Thyroid gland (tissue), 4 donors: ENCODE data around the gene GPR3. TPM values are rescaled to one million over a fixed set of nuclear protein-coding genes. Genes with fewer than 3 reads are reported as not detected.

Experiments
- DNase-seq, 2 donors: peaks; one replicate each; pipeline ENCODE4 v3.0.0-alpha.2; 2019
- H3K27ac ChIP-seq, 3 donors: fragments of 200-600 bp; sonication (generic); 1 replicate in 2 of 3; 2 replicates in 1 of 3; pipeline ENCODE4 v1.5.1; 2016 to 2019; ENCODE audit warnings: mild to moderate bottlenecking in 1 of 3, moderate library complexity in 1 of 3
- H3K27me3 ChIP-seq: fragments of 200-600 bp; sonication (generic); one replicate; pipeline ENCODE4 v1.5.1; 2019
- H3K36me3 ChIP-seq, 2 donors: fragments of 200-600 bp; sonication (generic); one replicate each; pipeline ENCODE4 v1.5.1; 2016 to 2019
- H3K4me1 ChIP-seq, 2 donors: fragments of 200-600 bp; sonication (generic); one replicate each; pipeline ENCODE4 v1.5.1; 2017 to 2019
- H3K4me3 ChIP-seq, 3 donors: fragments of 200-600 bp; sonication (generic); replicated peaks in 1 of 3; 1 replicate in 2 of 3; 2 replicates in 1 of 3; pipeline ENCODE4 v1.5.1; 2016; ENCODE audit warnings: mild to moderate bottlenecking in 1 of 3
- H3K9me3 ChIP-seq: fragments of 200-600 bp; sonication (generic); one replicate; pipeline ENCODE4 v1.5.1; 2017
- POLR2A ChIP-seq, 2 donors: fragments of 450-650 bp; IDR thresholded peaks; one replicate each; pipeline ENCODE4 v1.6.1; 2017; ENCODE audit warnings: antibody characterized with exemption in 2 of 2, mild to moderate bottlenecking in 2 of 2, moderate library complexity in 1 of 2
- WGBS, 2 donors: methylation state at CpG; one replicate each; pipeline ENCODE4 v1.1.5; 2017; 5-methylcytosine and 5-hydroxymethylcytosine counted together
- intact Hi-C: fragments of 100-400 bp; cut with DNase I; formaldehyde crosslinking; loops from one replicate; pipeline ENCODE4 v1.15.1; 2023
- total RNA-seq, 4 donors: library from RNA; depleted of rRNA; stranded (reverse); fragments of >200 nt; gene quantifications; one replicate each; pipeline ENCODE4 v1.2.3, GENCODE V29; 2016
- TF ChIP-seq, protein P1 (sequence below), 6 experiments: fragments of 200-600 bp in 3 of 6; fragments of 450-650 bp in 3 of 6; sonication (generic) in 3 of 6; IDR thresholded peaks; one replicate each; pipeline ENCODE4 v1.5.1; 2016 to 2019; ENCODE audit warnings: antibody characterized with exemption in 6 of 6, mild to moderate bottlenecking in 2 of 6, inconsistent platforms in 1 of 6, moderate library complexity in 1 of 6

The GPR3 gene
- total RNA-seq, 4 donors from 2014 or later = 0.11 to 2.1 (median 0.60) TPM

DNA sequence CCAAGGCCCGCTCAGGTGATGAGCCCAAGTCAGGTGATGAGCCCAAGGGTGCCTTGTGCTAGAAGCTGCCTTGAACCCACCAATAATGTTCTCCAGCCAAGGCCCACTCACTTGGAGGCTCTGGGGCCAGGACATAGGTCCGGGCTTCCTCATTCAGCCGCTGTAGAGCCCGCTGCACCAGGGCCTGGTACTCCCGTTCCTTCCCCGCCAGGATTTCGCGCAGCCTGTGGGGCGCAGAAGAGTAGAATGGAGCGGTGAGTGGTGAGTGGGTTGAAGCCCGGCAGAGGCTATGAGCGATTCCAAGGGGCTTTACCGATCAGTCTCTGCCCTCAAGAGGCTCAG lies 36.2 kb upstream of the GPR3 start:
- intact Hi-C loops = loop anchor here (5.0 kb wide), 1 partner anchor 36 kb away; the partner anchor contains the start of gene GPR3
- Histone ChIP-seq H3K9me3 (no peaks in the 10 kb centered on the region), H3K36me3 (peaks cover 16 to 27% of the 10 kb centered on the region in 2 donors), H3K4me1 (peaks cover 0 to 4% of the 10 kb centered on the region in 2 donors), H3K4me3 (no peak overlapping the region), H3K27ac (no peak overlapping the region), H3K27me3 (no peaks in the 10 kb centered on the region)
- no peak for DNase-seq
- 89 to 97% methylated on average over 10 to 11 of the region's 13 CpGs for WGBS, 2 donors
- no peak for TF ChIP-seq POLR2A (IDR thresholded peaks at IDR 0.05)
- TF ChIP-seq, protein P1, sequence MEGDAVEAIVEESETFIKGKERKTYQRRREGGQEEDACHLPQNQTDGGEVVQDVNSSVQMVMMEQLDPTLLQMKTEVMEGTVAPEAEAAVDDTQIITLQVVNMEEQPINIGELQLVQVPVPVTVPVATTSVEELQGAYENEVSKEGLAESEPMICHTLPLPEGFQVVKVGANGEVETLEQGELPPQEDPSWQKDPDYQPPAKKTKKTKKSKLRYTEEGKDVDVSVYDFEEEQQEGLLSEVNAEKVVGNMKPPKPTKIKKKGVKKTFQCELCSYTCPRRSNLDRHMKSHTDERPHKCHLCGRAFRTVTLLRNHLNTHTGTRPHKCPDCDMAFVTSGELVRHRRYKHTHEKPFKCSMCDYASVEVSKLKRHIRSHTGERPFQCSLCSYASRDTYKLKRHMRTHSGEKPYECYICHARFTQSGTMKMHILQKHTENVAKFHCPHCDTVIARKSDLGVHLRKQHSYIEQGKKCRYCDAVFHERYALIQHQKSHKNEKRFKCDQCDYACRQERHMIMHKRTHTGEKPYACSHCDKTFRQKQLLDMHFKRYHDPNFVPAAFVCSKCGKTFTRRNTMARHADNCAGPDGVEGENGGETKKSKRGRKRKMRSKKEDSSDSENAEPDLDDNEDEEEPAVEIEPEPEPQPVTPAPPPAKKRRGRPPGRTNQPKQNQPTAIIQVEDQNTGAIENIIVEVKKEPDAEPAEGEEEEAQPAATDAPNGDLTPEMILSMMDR (IDR thresholded peaks at IDR 0.05) = no peak

DNA sequence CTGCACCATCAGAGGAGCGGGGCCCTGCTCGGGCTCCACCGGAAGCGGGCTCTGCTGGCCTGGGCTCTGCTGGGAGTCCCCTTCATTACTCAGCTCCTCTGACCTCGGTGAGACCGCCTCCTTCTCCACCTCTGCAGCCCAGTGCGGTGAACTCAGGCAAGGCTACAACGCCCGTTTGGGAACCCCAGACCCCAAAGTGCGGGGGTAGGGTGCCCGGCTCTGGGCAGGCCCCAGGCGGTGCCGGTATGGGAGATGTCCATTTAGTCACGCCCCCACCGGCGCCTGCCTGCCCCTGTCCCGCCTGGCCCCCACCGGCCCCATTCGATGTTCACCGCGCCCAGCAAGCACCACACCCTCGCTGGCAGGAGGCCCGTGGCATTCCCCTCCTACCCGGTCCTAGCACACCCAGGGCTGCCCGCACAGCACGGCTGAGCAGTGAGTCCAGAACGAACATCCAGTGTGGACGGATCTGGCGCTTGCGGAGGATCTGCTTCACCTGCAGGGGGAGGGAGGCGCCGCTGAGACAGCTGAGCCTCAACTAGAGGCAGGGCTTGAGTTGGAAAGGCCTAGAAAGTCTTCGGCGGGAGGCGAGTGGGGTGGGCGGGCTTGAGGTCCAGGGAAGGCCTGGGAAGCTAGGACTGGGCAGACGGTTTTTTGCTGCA lies 35.7 kb upstream of the GPR3 start:
- no peak overlapping the region for H3K27ac ChIP-seq
- no peaks in the 10 kb centered on the region for H3K9me3 ChIP-seq
- H3K4me1 ChIP-seq = no peaks in the 10 kb centered on the region
- intact Hi-C loops = loop anchor here (5.0 kb wide), 1 partner anchor 36 kb away; the partner anchor contains the start of gene GPR3
- H3K27me3 ChIP-seq = no peaks in the 10 kb centered on the region
- WGBS, 2 donors = 76 to 77% methylated on average over 21 to 25 of the region's 37 CpGs
- no peak overlapping the region for H3K4me3 ChIP-seq
- no peak for DNase-seq
- TF ChIP-seq, protein P1 (IDR thresholded peaks at IDR 0.05) = no peak
- no peak for TF ChIP-seq POLR2A (IDR thresholded peaks at IDR 0.05)
- H3K36me3 ChIP-seq = peaks cover 18 to 32% of the 10 kb centered on the region in 2 donors

DNA sequence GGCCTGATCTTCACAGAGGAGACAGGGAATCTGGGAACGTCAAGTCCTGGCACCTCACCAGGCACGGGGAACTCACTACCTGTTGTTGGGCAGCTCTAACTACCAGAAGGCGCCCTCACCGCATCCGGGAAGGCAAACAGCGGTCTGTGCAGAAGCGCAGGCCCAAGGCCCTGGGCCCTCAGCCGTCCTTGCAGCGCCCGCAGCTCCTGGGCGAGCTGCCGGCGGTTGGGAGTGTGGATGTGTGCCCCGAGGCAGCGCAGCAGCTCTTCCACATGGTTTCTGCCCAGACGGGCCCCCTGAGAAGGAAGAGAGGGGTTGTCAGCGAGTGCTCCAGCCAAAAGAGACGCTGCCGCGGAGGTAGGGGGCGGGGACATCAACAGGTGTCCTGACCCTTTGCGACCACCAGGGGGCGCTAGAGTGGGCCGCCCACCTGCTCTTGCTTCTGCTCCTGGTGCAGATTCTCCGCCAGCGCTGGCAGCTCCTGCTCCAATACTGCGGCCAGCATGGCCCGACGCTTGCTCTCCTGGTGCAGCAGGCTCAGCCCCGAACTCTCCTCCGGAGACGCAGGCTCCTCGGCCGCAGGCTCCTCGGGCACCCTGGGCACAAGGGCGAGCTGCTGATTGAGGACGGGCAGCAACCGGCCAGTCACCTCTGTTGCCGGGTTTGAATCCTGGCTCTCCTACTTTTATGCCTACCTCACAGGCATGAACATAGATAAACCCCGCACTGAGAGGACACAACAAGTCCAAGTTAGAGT lies 35.0 kb upstream of the GPR3 start:
- no peak for TF ChIP-seq POLR2A (IDR thresholded peaks at IDR 0.05)
- TF ChIP-seq, protein P1 (IDR thresholded peaks at IDR 0.05) = peak; percentile 88 to 100 (median 94)
- no peaks in the 10 kb centered on the region for H3K4me1 ChIP-seq
- H3K9me3 ChIP-seq = no peaks in the 10 kb centered on the region
- H3K27me3 ChIP-seq = no peaks in the 10 kb centered on the region
- WGBS, 2 donors = 43 to 51% methylated on average over 17 to 22 of the region's 40 CpGs
- H3K36me3 ChIP-seq = peaks cover 24 to 39% of the 10 kb centered on the region in 2 donors
- peak; percentile 69 to 71 for DNase-seq
- intact Hi-C loops = loop anchor here (5.0 kb wide), 1 partner anchor 35 kb away; the partner anchor contains the start of gene GPR3
- H3K27ac ChIP-seq = no peak overlapping the region
- no peak overlapping the region for H3K4me3 ChIP-seq

DNA sequence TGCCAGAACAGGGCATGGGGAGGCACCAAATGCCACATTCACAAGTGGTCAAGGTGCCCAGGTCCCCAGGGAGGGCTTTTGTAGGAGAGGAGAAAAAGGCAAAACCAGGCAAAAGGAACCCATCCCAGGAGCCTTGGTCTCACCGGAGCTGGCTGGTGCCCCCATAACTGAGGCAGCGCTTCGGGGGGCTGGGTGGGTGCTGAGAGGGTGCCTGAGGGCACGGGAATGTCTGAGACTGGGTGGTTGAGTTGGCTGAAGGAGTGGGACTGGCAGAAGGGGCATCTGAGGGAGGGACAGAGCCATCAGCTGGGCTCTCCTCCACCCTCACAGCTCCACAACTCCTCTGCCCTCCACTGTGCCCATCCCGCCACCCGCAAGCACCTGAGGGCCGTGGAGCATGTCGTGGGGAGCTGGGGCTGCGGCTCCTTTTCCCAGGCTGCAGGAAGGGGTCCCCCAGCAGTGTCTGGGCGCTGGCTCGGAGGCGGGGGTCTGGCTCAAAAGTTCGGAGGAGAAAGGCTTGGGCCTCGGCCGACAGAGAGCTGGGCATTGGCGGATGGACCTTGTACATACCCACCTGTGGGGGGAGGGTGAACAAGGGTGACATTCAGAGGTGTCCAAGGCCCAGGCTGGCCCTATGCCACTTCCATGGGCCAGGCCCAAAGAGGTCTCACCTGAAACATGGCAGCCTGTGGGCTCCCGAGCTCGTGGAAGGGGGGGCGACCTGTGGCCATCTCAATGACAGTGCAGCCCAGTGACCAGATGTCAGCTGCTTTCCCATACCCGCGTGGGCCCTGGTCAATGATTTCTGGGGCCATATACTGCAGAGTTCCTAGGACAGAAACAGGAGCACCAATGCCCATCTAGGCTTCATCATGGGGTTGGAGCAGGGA lies 34.1 kb upstream of the GPR3 start:
- Histone ChIP-seq H3K36me3 (peaks cover 28 to 48% of the 10 kb centered on the region in 2 donors), H3K4me3 (no peak overlapping the region), H3K27ac (no peak overlapping the region), H3K27me3 (no peaks in the 10 kb centered on the region), H3K4me1 (no peaks in the 10 kb centered on the region), H3K9me3 (no peaks in the 10 kb centered on the region)
- 95 to 96% methylated on average over 14 to 21 of the region's 21 CpGs for WGBS, 2 donors
- no peak for TF ChIP-seq POLR2A (IDR thresholded peaks at IDR 0.05)
- TF ChIP-seq, protein P1 (IDR thresholded peaks at IDR 0.05) = no peak
- intact Hi-C loops = loop anchor here (5.0 kb wide), 1 partner anchor 34 kb away; the partner anchor contains the start of gene GPR3
- DNase-seq = no peak
